GM10266 (cell line): Measurements from ENCODE around the gene EHF.

Experiments
- DNase-seq: peaks from one replicate; pipeline ENCODE4 v3.0.0; 2012; ENCODE audit errors: extremely low spot score
- TF ChIP-seq, protein P1 (sequence below): IDR thresholded peaks from 2 replicates; pipeline ENCODE4 v1.5.1; 2012; ENCODE audit warnings: mild to moderate bottlenecking, low read depth; ENCODE audit not compliant: control insufficient read depth, insufficient read depth; ENCODE audit errors: missing control alignments

EHF gene

DNA sequence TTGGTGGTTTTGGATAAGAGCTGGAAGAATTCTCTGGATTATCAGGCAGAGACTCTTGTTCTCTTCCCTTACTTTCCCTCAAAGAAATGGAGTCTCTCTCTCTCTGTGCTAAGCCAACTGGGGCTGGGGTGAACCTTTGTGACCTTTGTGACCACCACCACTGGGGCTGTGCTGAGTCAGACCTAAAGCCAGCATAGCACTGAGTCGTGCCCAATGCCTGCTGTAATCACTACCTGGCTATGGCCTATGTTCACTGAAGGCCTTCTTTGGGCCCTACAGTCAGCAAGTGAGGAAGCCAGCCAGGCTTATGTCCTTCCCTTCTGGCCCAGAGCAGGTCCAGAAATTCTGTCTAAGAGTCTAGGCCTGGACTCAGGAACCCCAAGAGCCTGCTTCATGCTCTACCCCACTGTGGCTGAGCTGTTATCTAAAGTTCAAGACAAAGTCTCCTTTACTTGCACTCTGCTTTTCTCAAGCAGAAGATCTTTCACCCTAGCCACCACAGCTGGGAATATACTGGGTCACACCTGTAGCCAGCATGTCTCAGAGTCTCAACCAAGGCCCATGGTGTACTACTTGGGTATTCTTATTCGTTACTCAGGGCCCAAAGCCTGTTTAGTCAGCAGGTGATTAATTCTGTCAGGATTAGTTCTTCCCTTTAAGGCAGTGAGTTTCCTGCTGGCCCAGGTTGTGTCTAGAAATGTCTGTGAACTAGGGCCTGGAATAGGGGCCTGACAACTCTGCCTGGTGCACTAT, 86.0 kb downstream of the EHF start:
- DNase-seq, result no peak
- TF ChIP-seq, protein P1, sequence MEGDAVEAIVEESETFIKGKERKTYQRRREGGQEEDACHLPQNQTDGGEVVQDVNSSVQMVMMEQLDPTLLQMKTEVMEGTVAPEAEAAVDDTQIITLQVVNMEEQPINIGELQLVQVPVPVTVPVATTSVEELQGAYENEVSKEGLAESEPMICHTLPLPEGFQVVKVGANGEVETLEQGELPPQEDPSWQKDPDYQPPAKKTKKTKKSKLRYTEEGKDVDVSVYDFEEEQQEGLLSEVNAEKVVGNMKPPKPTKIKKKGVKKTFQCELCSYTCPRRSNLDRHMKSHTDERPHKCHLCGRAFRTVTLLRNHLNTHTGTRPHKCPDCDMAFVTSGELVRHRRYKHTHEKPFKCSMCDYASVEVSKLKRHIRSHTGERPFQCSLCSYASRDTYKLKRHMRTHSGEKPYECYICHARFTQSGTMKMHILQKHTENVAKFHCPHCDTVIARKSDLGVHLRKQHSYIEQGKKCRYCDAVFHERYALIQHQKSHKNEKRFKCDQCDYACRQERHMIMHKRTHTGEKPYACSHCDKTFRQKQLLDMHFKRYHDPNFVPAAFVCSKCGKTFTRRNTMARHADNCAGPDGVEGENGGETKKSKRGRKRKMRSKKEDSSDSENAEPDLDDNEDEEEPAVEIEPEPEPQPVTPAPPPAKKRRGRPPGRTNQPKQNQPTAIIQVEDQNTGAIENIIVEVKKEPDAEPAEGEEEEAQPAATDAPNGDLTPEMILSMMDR, result no peak

DNA sequence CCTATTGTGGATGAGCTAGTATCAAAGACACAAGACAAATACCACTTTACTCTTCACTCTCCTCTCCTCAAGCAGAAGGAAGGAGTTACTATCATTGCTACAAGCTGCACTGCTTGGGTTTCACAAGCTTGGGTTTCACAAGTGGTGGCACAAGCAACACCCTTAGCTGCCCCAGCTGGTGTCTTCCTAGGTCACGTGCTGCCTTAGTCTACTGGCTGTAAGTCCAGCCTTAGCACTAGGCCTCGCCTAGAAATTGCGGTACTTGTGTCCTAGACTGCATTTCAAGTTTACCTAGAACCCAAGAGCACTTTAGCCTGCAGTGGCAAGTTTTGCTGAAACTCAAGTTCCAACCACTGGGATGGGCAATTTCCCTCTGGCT, 86.6 kb downstream of the EHF start:
- no peak for DNase-seq
- TF ChIP-seq, protein P1, result no peak
